Sigmoid colon (tissue), 4 donors: ENCODE results near the gene SCAF11.

Source experiments
- CTCF ChIP-seq, 4 experiments: fragments of 450-650 bp in 3 of 4; fragments of 200-600 bp in 1 of 4; IDR thresholded peaks; one replicate each; pipeline ENCODE4 v1.5.1; 2016 to 2019; ENCODE audit warnings: antibody characterized with exemption in 4 of 4, mild to moderate bottlenecking in 3 of 4, moderate library complexity in 2 of 4
- EP300 ChIP-seq, 4 donors: sonication (generic); formaldehyde crosslinking; IDR thresholded peaks; one replicate each; pipeline ENCODE4 v1.6.1; 2017; ENCODE audit warnings: antibody characterized with exemption in 4 of 4
- POLR2A ChIP-seq, 2 donors: fragments of 450-650 bp; IDR thresholded peaks; one replicate each; pipeline ENCODE4 v1.6.1; 2016; ENCODE audit warnings: antibody characterized with exemption in 2 of 2, mild to moderate bottlenecking in 2 of 2, moderate library complexity in 2 of 2
- POLR2AphosphoS5 ChIP-seq, 4 donors: sonication (generic); formaldehyde crosslinking; IDR thresholded peaks; one replicate each; pipeline ENCODE4 v1.6.1; 2017; ENCODE audit warnings: antibody characterized with exemption in 4 of 4

DNA sequence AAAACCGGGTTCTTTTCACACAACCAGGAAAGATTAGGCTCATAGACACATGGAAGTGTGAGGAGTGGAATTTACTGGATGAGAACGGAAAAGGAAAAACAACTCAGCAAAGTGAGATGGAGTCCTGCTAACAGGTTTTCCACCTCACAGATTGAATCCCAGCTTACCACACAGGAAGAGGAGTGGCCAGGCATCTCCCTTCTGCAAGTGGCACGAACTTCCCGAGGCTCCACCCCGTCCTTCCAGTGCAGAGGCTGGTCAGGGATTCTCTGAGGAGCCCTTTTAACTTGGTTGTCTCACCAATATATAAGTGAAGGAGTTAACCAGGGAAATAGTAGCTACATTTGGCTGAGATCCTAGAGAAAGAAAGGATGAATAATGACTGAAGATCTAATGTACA is 102.8 kb downstream of the SCAF11 start:
- TF ChIP-seq POLR2AphosphoS5 (IDR thresholded peaks at IDR 0.05) = no peak
- TF ChIP-seq EP300 (IDR thresholded peaks at IDR 0.05) = no peak
- no peak for TF ChIP-seq POLR2A (IDR thresholded peaks at IDR 0.05)
- no peak for TF ChIP-seq CTCF (IDR thresholded peaks at IDR 0.05)
